H1 (cell line): Measurements from ENCODE around the gene TOR4A. TPM values are rescaled to one million over a fixed set of nuclear protein-coding genes. Genes with fewer than 3 reads are reported as not detected.
A peak's percentile ranks its signal among the peaks of the same experiment; 100 is the strongest.

Source experiments
- CTCF ChIA-PET: fragments of 300-600 bp; sonication (Branson Sonifier 250); formaldehyde crosslinking; loops from one replicate; lab custom pipeline; 2021; ENCODE audit not compliant: partially characterized antibody; lab: Charles Lee
- POLR2A ChIA-PET: fragments of 300-600 bp; sonication (Branson Sonifier 250); formaldehyde crosslinking; loops from one replicate; lab custom pipeline; 2021; ENCODE audit warnings: inconsistent platforms; ENCODE audit not compliant: partially characterized antibody; lab: Charles Lee
- DNase-seq, 2 experiments: peaks; one replicate each; pipeline versions ENCODE4 v3.0.0 to v3.0.0-alpha.2; 2010 to 2022; ENCODE audit warnings: low spot score in 2 of 2, low read depth in 1 of 2, mixed read lengths in 1 of 2
- FAIRE-seq: peaks from 2 replicates; lab custom pipeline; 2011; peaks lifted over from hg19 to GRCh38; lab: Jason Lieb, UNC
- H2AFZ ChIP-seq: 2 replicates; pipeline ENCODE4 v1.8.1; 2012; ENCODE audit warnings: low read length, inconsistent platforms
- H2AK5ac ChIP-seq: 2 replicates; pipeline ENCODE4 v1.6.1; 2013; ENCODE audit warnings: low read depth, low read length
- H2BK120ac ChIP-seq: replicated peaks from 2 replicates; pipeline ENCODE3; 2013; ENCODE audit warnings: low read depth, low read length, inconsistent platforms
- H2BK12ac ChIP-seq: 2 replicates; pipeline ENCODE4 v1.6.1; 2013; ENCODE audit warnings: low read depth, low read length
- H2BK15ac ChIP-seq: 2 replicates; pipeline ENCODE4 v1.6.1; 2013; ENCODE audit warnings: low read length
- H2BK20ac ChIP-seq: 2 replicates; pipeline ENCODE4 v1.6.1; 2013; ENCODE audit warnings: low read length
- H2BK5ac ChIP-seq: 2 replicates; pipeline ENCODE4 v1.6.1; 2013; ENCODE audit warnings: low read depth, low read length
- H3K14ac ChIP-seq: 2 replicates; pipeline ENCODE4 v1.6.1; 2013; ENCODE audit warnings: inconsistent platforms; ENCODE audit not compliant: insufficient read length
- H3K18ac ChIP-seq: 2 replicates; pipeline ENCODE4 v1.6.1; 2013; ENCODE audit warnings: low read length; ENCODE audit errors: extremely low read depth
- H3K23ac ChIP-seq: 2 replicates; pipeline ENCODE4 v1.6.1; 2013; ENCODE audit warnings: inconsistent platforms; ENCODE audit not compliant: insufficient read length
- H3K23me2 ChIP-seq: 2 replicates; pipeline ENCODE4 v1.6.1; 2013; ENCODE audit warnings: low read depth, low read length
- H3K27ac ChIP-seq: 2 replicates; pipeline ENCODE4 v1.6.1; 2011; ENCODE audit warnings: low read depth, low read length, inconsistent platforms
- H3K27me3 ChIP-seq, 4 experiments: replicated peaks in 1 of 4; 1 replicate in 1 of 4; 2 replicates in 3 of 4; pipeline versions ENCODE4 v1.6.1 to v1.8.1; 2011 to 2013; ENCODE audit warnings: low read length in 3 of 4, mild to moderate bottlenecking in 3 of 4, inconsistent platforms in 2 of 4, mixed read lengths in 2 of 4, moderate library complexity in 1 of 4; ENCODE audit not compliant: control insufficient read depth in 3 of 4, insufficient read depth in 3 of 4; ENCODE audit errors: extremely low read depth in 1 of 4
- H3K36me3 ChIP-seq, 4 experiments: 2 replicates each; pipeline versions ENCODE4 v1.6.1 to v1.8.1; 2011 to 2013; ENCODE audit warnings: mild to moderate bottlenecking in 4 of 4, low read length in 3 of 4, moderate library complexity in 2 of 4, control low read depth in 1 of 4, inconsistent platforms in 1 of 4; ENCODE audit not compliant: insufficient read depth in 4 of 4, control insufficient read depth in 2 of 4
- H3K4ac ChIP-seq: replicated peaks from 2 replicates; pipeline ENCODE3; 2013; ENCODE audit warnings: low read length, low read depth, mixed read lengths, inconsistent platforms; ENCODE audit not compliant: insufficient read length
- H3K4me1 ChIP-seq, 4 experiments: replicated peaks in 1 of 4; 1 replicate in 1 of 4; 2 replicates in 3 of 4; pipeline versions ENCODE4 v1.6.1 to v1.8.1; 2011 to 2013; ENCODE audit warnings: low read length in 3 of 4, inconsistent platforms in 2 of 4, mixed read lengths in 1 of 4; ENCODE audit not compliant: insufficient read depth in 4 of 4, control insufficient read depth in 3 of 4
- H3K4me2 ChIP-seq, 2 experiments: 2 replicates each; pipeline versions ENCODE4 v1.6.1 to v1.8.1; 2011 to 2013; ENCODE audit warnings: low read depth in 2 of 2, low read length in 2 of 2, control low read depth in 1 of 2, inconsistent platforms in 1 of 2, mild to moderate bottlenecking in 1 of 2; ENCODE audit not compliant: insufficient read depth in 1 of 2
- H3K4me3 ChIP-seq, 4 experiments: fragments of 200-600, 300-600 bp in 1 of 4; sonication (generic), shearing (Covaris generic), sonication (Bioruptor Twin) in 1 of 4; 2 replicates each; pipeline versions ENCODE4 v1.5.1 to v1.8.1; 2011 to 2016; ENCODE audit warnings: low read length in 4 of 4, low read depth in 3 of 4, control low read depth in 2 of 4, inconsistent platforms in 2 of 4, mild to moderate bottlenecking in 2 of 4, mixed read lengths in 1 of 4, moderate library complexity in 1 of 4; ENCODE audit not compliant: insufficient read depth in 2 of 4; ENCODE audit errors: extremely low read depth in 1 of 4
- H3K56ac ChIP-seq: replicated peaks from 2 replicates; pipeline ENCODE3; 2013; ENCODE audit warnings: low read depth, mild to moderate bottlenecking, mixed read lengths, low read length, inconsistent platforms; ENCODE audit not compliant: insufficient read length
- H3K79me1 ChIP-seq: 2 replicates; pipeline ENCODE4 v1.6.1; 2013; ENCODE audit warnings: low read depth, low read length, control low read depth
- H3K79me2 ChIP-seq, 2 experiments: 2 replicates each; pipeline versions ENCODE4 v1.6.1 to v1.8.1; 2012 to 2013; ENCODE audit warnings: low read length in 2 of 2, mild to moderate bottlenecking in 2 of 2, inconsistent platforms in 1 of 2; ENCODE audit not compliant: insufficient read depth in 2 of 2, control insufficient read depth in 1 of 2
- H3K9ac ChIP-seq, 4 experiments: replicated peaks in 1 of 4; 1 replicate in 1 of 4; 2 replicates in 3 of 4; pipeline versions ENCODE4 v1.6.1 to v1.8.1; 2011 to 2013; ENCODE audit warnings: low read depth in 3 of 4, low read length in 3 of 4, control low read depth in 2 of 4, mild to moderate bottlenecking in 2 of 4, moderate library complexity in 2 of 4, inconsistent platforms in 1 of 4; ENCODE audit errors: extremely low read depth in 1 of 4
- H3K9me3 ChIP-seq, 2 experiments: 2 replicates each; pipeline versions ENCODE4 v1.6.1 to v1.8.1; 2012 to 2013; ENCODE audit warnings: mild to moderate bottlenecking in 2 of 2, moderate library complexity in 2 of 2, control low read depth in 1 of 2, inconsistent platforms in 1 of 2, low read depth in 1 of 2, low read length in 1 of 2, mixed read lengths in 1 of 2; ENCODE audit not compliant: insufficient read depth in 2 of 2
- H4K20me1 ChIP-seq, 2 experiments: replicated peaks in 1 of 2; 2 replicates each; pipeline versions ENCODE3 to v1.8.1; 2011 to 2013; ENCODE audit warnings: inconsistent platforms in 2 of 2, low read length in 2 of 2, mild to moderate bottlenecking in 1 of 2; ENCODE audit not compliant: insufficient read depth in 2 of 2, control insufficient read depth in 1 of 2
- H4K5ac ChIP-seq: 2 replicates; pipeline ENCODE4 v1.6.1; 2013; ENCODE audit warnings: low read length, low read depth, mixed read lengths, inconsistent platforms; ENCODE audit not compliant: insufficient read length
- H4K8ac ChIP-seq: 2 replicates; pipeline ENCODE4 v1.8.0; 2013; ENCODE audit warnings: mild to moderate bottlenecking, moderate library complexity, low read length, inconsistent platforms; ENCODE audit not compliant: insufficient read depth; ENCODE audit errors: extremely low read depth
- H4K91ac ChIP-seq: replicated peaks from 2 replicates; pipeline ENCODE3; 2013; ENCODE audit warnings: low read length, mixed read lengths, inconsistent platforms; ENCODE audit not compliant: insufficient read length
- KDM1A ChIP-seq: fragments of 200-600, 300-600 bp; sonication (generic); IDR thresholded peaks from 2 replicates; pipeline ENCODE4 v1.7.1; 2016; ENCODE audit warnings: mild to moderate bottlenecking, low read length, borderline replicate concordance
- PHF8 ChIP-seq: fragments of 200-600 bp; sonication (generic); conservative IDR thresholded peaks from 2 replicates; pipeline ENCODE4 v1.7.1; 2012; ENCODE audit warnings: low read depth, mild to moderate bottlenecking, inconsistent platforms, low read length, moderate library complexity
- POLR2AphosphoS5 ChIP-seq: IDR thresholded peaks from 2 replicates; pipeline ENCODE4 v1.6.1; 2011; ENCODE audit warnings: low read depth, low read length
- RFX5 ChIP-seq: IDR thresholded peaks from 2 replicates; pipeline ENCODE4 v1.6.1; 2011; ENCODE audit warnings: low read depth, low read length, improper control_type of control experiment, borderline replicate concordance
- WGBS, 2 experiments: shearing (Covaris generic) in 1 of 2; methylation state at CpG; one replicate each; pipeline versions ENCODE4 v1.1.6 to v1.1.7; 2013 to 2015; ENCODE audit warnings: low lambda C conversion rate in 2 of 2, mixed read lengths in 2 of 2, inconsistent platforms in 1 of 2, low coverage in 1 of 2, missing lambda C conversion rate in 1 of 2; ENCODE audit not compliant: insufficient replicate concordance in 2 of 2, insufficient coverage in 1 of 2, insufficient read length in 1 of 2; ENCODE audit errors: extremely low coverage in 1 of 2, missing lambda C conversion rate in 1 of 2; 5-methylcytosine and 5-hydroxymethylcytosine counted together
- polyA plus RNA-seq, 7 experiments: library from polyadenylated mRNA; depleted of rRNA in 3 of 7; stranded (reverse) in 5 of 7; unstranded in 2 of 7; fragments of >200 nt in 5 of 7; fragments of 200-250 nt in 2 of 7; gene quantifications; 1 replicate in 5 of 7; 2 replicates in 1 of 7; 4 replicates in 1 of 7; pipeline versions ENCODE4 v1.2.1 to v1.2.3, GENCODE V29; 2011 to 2013; ENCODE audit warnings: missing spikeins in 2 of 7, mixed read lengths in 2 of 7
- total RNA-seq: library from RNA; stranded (reverse); fragmentation: NEBNext Ultra II Directional; extraction: Animal tissue kit (Norgen Biotek cat#: 25700); gene quantifications from 2 replicates; pipeline ENCODE4 v1.2.1, GENCODE V29; 2021

The TOR4A gene
- total and polyA plus RNA-seq, 2 of the 8 experiments (the other 6 are each of a cell fraction or from before 2014, with no cell fraction given): 8.4 to 9.3 TPM

DNA sequence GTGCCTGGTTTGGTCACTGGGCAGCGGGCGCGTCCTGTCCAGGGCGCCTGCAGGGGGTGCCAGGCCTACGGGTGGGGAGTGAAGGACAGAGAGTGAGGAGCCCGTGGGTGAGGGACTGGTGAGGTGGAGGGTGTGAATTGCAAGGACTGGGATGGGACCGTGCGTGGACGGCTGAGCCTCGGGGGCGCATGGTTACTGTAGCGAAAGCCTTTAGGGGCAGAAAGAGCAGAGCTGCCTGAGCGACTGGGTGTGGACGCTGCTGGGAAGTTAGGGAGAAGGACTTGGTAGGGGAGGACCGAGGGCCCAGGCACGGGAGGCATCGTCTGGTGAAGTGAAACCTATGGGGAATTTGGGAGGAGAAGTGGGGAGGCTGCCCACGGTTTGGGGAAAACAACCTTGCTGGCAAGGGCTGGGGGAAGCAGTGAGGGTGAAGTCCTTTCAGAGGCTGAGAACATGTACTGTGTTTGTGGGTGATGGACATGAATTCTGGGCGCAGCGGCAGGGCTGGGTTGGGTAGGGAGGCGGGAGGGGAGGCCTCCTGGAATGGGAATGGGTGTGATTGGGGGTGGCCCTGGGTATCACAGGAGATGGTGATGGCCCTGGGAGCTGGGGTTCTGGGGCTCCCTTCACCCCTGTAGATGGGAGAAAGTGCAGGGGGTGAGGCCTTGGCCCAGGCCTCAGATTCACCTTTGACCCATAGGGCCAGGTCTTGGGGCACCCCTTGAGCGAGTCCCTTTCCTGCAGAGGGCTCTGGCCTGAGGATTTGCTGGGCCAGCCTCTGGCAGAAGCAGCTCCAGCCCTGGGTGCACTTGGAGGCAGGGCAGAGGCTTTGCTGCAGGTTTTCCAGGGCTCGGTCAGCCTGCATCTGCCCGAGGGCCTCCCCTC, 1.7 kb upstream of the TOR4A start:
- peak overlapping the region; percentile 58 to 80; a peak in 2 of 4 replicates for H3K4me2 ChIP-seq
- H3K9ac ChIP-seq: no peak overlapping the region
- ChIA-PET POLR2A (interaction anchor here (1.4 to 47.8 kb wide), 6 partner anchors 11 to 178 kb away, joined by 3 to 1462 read pairs (median 8); partner anchors contain the start of genes CYSRT1, NDOR1, NELFB and RNF208), CTCF (interaction anchor here (0.7 to 2.7 kb wide), 8 partner anchors 11 to 374 kb away, joined by 3 to 10 read pairs (median 4); partner anchors contain the start of genes NELFB and NRARP)
- H2BK12ac ChIP-seq: 0 out of 2 replicates have a peak overlapping the region, but pooled peaks have one; percentile 39
- H2AFZ ChIP-seq: no peak overlapping the region
- DNase-seq: peak in 1 of 2 experiments; percentile 59
- peak overlapping the region; percentile 25 for H3K56ac ChIP-seq
- peaks cover 0 to 27% (median 14%) of the 10 kb centered on the region in 4 experiments; a peak in 5 of 7 replicates for H3K27me3 ChIP-seq
- H3K14ac ChIP-seq: no peak overlapping the region
- no peaks in the 10 kb centered on the region; a peak in 1 of 4 replicates for H3K9me3 ChIP-seq
- no peaks in the 10 kb centered on the region for H3K79me1 ChIP-seq
- H3K79me2 ChIP-seq: no peaks in the 10 kb centered on the region
- H2BK15ac ChIP-seq: no peak overlapping the region; the same call in 1 of the 2 replicates
- H2AK5ac ChIP-seq: 0 out of 2 replicates have a peak overlapping the region, but pooled peaks have one; percentile 44
- peaks cover 6% of the 10 kb centered on the region; the same call in 1 of the 2 replicates for H3K23me2 ChIP-seq
- peak overlapping the region; percentile 52 for H4K91ac ChIP-seq
- H4K8ac ChIP-seq: peak overlapping the region; percentile 94; the same call in 1 of the 2 replicates
- H2BK120ac ChIP-seq: no peak overlapping the region
- peaks cover 0 to 22% (median 4%) of the 10 kb centered on the region in 4 experiments; a peak in 4 of 8 replicates for H3K36me3 ChIP-seq
- no peak overlapping the region for H3K27ac ChIP-seq
- no peak overlapping the region for H3K23ac ChIP-seq
- H2BK20ac ChIP-seq: peak overlapping the region; percentile 48; the same call in 1 of the 2 replicates
- no peak overlapping the region for H3K4ac ChIP-seq
- 88% methylated on average over 24 of the region's 24 CpGs; no CpG with 5 or more reads in 1 of the 2 experiments for WGBS, 2 experiments
- peaks cover 4 to 15% of the 10 kb centered on the region in 2 experiments for H4K20me1 ChIP-seq
- FAIRE-seq: no peak
- no peak overlapping the region for H3K4me3 ChIP-seq
- H4K5ac ChIP-seq: no peak overlapping the region
- peaks cover 0 to 28% (median 17%) of the 10 kb centered on the region in 4 experiments; a peak in 6 of 7 replicates for H3K4me1 ChIP-seq
- TF ChIP-seq KDM1A: no peak
- TF ChIP-seq POLR2AphosphoS5: 0 out of 2 replicates have a peak, but pooled peaks have one; percentile 13
- TF ChIP-seq PHF8: no peak
- no peak for TF ChIP-seq RFX5
- peak overlapping the region; percentile 60; the same call in 1 of the 2 replicates for H3K18ac ChIP-seq
- H2BK5ac ChIP-seq: peak overlapping the region; percentile 91; the same call in 1 of the 2 replicates
